SIG-M5 (cell line): ENCODE results near the gene SKA1.

Experiments
- DNase-seq: peaks from one replicate; lab custom pipeline; 2025; lab: John Stamatoyannopoulos, UW

SKA1 gene

GRCh38 chr18:50374753-50375391 lies at the start of gene SKA1:
SKA1 (plus strand) TSS chr18:50375046; CDS start chr18:50375831, 785 bp downstream.
- DNase-seq, result peak; percentile 58

GRCh38 chr18:50327983-50328382 lies 46.9 kb upstream of the SKA1 start:
- no peak for DNase-seq

- no peak for DNase-seq
Measured at GRCh38 chr18:50330176-50330575, 44.7 kb upstream of the SKA1 start.

- DNase-seq, result no peak
Measured at GRCh38 chr18:50331691-50332090, 43.2 kb upstream of the SKA1 start.

GRCh38 chr18:50334546-50335152 lies 40.2 kb upstream of the SKA1 start:
- DNase-seq, result no peak

GRCh38 chr18:50338122-50338521 lies 36.7 kb upstream of the SKA1 start:
- DNase-seq, result no peak

- no peak for DNase-seq
Measured at GRCh38 chr18:50338715-50339114, 36.1 kb upstream of the SKA1 start.

GRCh38 chr18:50340078-50340477 lies 34.8 kb upstream of the SKA1 start:
- no peak for DNase-seq

- no peak for DNase-seq
Measured at GRCh38 chr18:50341443-50341842, 33.4 kb upstream of the SKA1 start.

- DNase-seq, result no peak
Measured at GRCh38 chr18:50350699-50351098, 24.1 kb upstream of the SKA1 start.

GRCh38 chr18:50356036-50356945 lies 18.6 kb upstream of the SKA1 start:
- peak; percentile 39 for DNase-seq

- DNase-seq, result no peak
Measured at GRCh38 chr18:50358844-50359243, 16.0 kb upstream of the SKA1 start.

- no peak for DNase-seq
Measured at GRCh38 chr18:50359806-50360205, 15.0 kb upstream of the SKA1 start.

GRCh38 chr18:50360611-50361010 lies 14.2 kb upstream of the SKA1 start:
- no peak for DNase-seq

- DNase-seq, result no peak
Measured at GRCh38 chr18:50369672-50370071, 5.2 kb upstream of the SKA1 start.

GRCh38 chr18:50372743-50373142 lies 2.1 kb upstream of the SKA1 start:
- peak; percentile 4 for DNase-seq

GRCh38 chr18:50373561-50374219 lies 1.2 kb upstream of the SKA1 start:
- DNase-seq, result no peak

GRCh38 chr18:50374220-50374752 lies 560 bp upstream of the SKA1 start:
- no peak for DNase-seq

GRCh38 chr18:50377061-50377798 lies 2.4 kb downstream of the SKA1 start:
- no peak for DNase-seq

- no peak for DNase-seq
Measured at GRCh38 chr18:50388988-50389387, 14.1 kb downstream of the SKA1 start.

GRCh38 chr18:50393802-50394201 lies 19.0 kb downstream of the SKA1 start:
- DNase-seq, result no peak
